Astrocyte of the cerebellum (primary cell): ENCODE results near the gene CCNJ.

Source experiments
- DNase-seq: peaks from one replicate; pipeline ENCODE4 v3.0.0-alpha.2; 2011; ENCODE audit warnings: low read depth
- H3K4me3 ChIP-seq: 2 replicates; pipeline ENCODE4 v1.5.1; 2011; ENCODE audit warnings: mild to moderate bottlenecking, low read depth, low read length, moderate library complexity
- CTCF ChIP-seq: IDR thresholded peaks from 2 replicates; pipeline ENCODE4 v1.5.1; 2012; ENCODE audit warnings: low read length, low read depth, moderate library complexity, mild to moderate bottlenecking; ENCODE audit errors: missing control alignments
- in situ Hi-C: cut with HindIII; loops from 2 replicates; pipeline ENCODE4 v1.10.0; 2017; ENCODE audit warnings: low sequenced_read_pairs

CCNJ gene

GRCh38 chr10:96021332-96021731 lies 22.1 kb upstream of the CCNJ start:
- DNase-seq = no peak
- H3K4me3 ChIP-seq = no peak overlapping the region
- TF ChIP-seq CTCF = no peak
- in situ Hi-C loops = no loop called here

GRCh38 chr10:96022739-96023138 lies 20.6 kb upstream of the CCNJ start:
- DNase-seq = no peak
- no peak overlapping the region for H3K4me3 ChIP-seq
- TF ChIP-seq CTCF = no peak
- in situ Hi-C loops = no loop called here

- in situ Hi-C loops = no loop called here
- DNase-seq = no peak
- H3K4me3 ChIP-seq = no peak overlapping the region
- TF ChIP-seq CTCF = no peak
These were observed 20.2 kb upstream of the CCNJ start for GRCh38 chr10:96023168-96023567.

GRCh38 chr10:96025566-96025965 lies 17.8 kb upstream of the CCNJ start:
- in situ Hi-C loops = no loop called here
- H3K4me3 ChIP-seq = no peak overlapping the region
- no peak for TF ChIP-seq CTCF
- no peak for DNase-seq

GRCh38 chr10:96034625-96035024 lies 8.8 kb upstream of the CCNJ start:
- no peak for DNase-seq
- no peak for TF ChIP-seq CTCF
- in situ Hi-C loops = no loop called here
- H3K4me3 ChIP-seq = no peak overlapping the region

- no peak for DNase-seq
- TF ChIP-seq CTCF = no peak
- H3K4me3 ChIP-seq = no peak overlapping the region
- in situ Hi-C loops = no loop called here
These were observed 4.7 kb upstream of the CCNJ start for GRCh38 chr10:96038476-96039387.

- no peak overlapping the region for H3K4me3 ChIP-seq
- DNase-seq = no peak
- in situ Hi-C loops = no loop called here
- TF ChIP-seq CTCF = no peak
These were observed 2.2 kb upstream of the CCNJ start for GRCh38 chr10:96041146-96041545.
